ENCODE results near the gene BHLHE40. TPM values are rescaled to one million over a fixed set of nuclear protein-coding genes. Genes with fewer than 3 reads are reported as not detected.

Gene BHLHE40
- total and polyA plus RNA-seq, 2 of the 4 experiments (the other 2 are of a cell fraction): 22.8 to 31.8 TPM

DNA sequence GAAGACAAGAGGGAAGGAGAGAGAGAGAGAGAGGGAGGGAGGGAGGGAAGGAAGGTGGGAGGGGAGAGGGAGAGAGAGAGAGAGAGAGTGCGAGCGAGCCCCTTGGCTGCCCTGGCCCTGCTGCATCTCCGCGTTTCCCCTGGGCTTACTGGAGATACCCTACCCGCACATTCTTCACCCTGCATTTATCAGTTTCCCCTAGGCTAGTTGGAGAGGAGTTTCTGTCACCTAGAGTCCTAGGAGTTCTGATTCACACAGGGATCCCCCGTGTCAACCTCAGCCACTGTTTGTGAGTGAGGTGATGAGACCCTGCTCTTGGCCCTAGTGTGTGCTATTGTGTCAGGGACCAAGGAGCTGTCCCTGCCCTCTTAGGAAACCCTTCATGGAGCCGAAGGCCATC, 18.7 kb downstream of the BHLHE40 start:
- no peak for ATAC-seq (ENCODE audit: low read depth)
- DNase-seq: no peak
- Histone ChIP-seq H3K9me3 (ENCODE audit: control insufficient read depth, insufficient read depth, low read length) (no peaks in the 10 kb centered on the region), H4K5ac (ENCODE audit: low read depth, low read length) (no peak overlapping the region), H3K18ac (ENCODE audit: low read depth, low read length) (no peak overlapping the region), H3K36me3 (ENCODE audit: control insufficient read depth, insufficient read depth, low read length) (no peaks in the 10 kb centered on the region), H4K20me1 (ENCODE audit: insufficient read depth, low read length) (no peaks in the 10 kb centered on the region; the same call in 1 of the 2 replicates), H3K9me1 (ENCODE audit: insufficient read depth, low read length) (peaks cover 18% of the 10 kb centered on the region), H2BK20ac (ENCODE audit: low read depth, low read length) (no peak overlapping the region), H3K9ac (ENCODE audit: low read depth, low read length) (no peak overlapping the region), H3K14ac (replicated peaks; ENCODE audit: low read depth, low read length) (no peak overlapping the region), H2AFZ (replicated peaks; ENCODE audit: low read length, poor library complexity) (no peak overlapping the region), H2BK15ac (ENCODE audit: low read depth, low read length) (no peak overlapping the region), H2AK5ac (ENCODE audit: low read depth, low read length) (no peak overlapping the region), H4K91ac (ENCODE audit: insufficient read depth, low read depth, low read length) (no peak overlapping the region), H3K4ac (ENCODE audit: low read depth, low read length) (peak overlapping the region; percentile 27; the same call in 1 of the 2 replicates), H3K4me1 (ENCODE audit: control insufficient read depth, insufficient read depth, low read length) (peaks cover 9% of the 10 kb centered on the region), H3K27me3 (ENCODE audit: control insufficient read depth, insufficient read depth, low read length) (no peaks in the 10 kb centered on the region), H2AK9ac (replicated peaks; ENCODE audit: low read depth, low read length, poor library complexity) (no peak overlapping the region), H4K8ac (ENCODE audit: low read depth in 2 of 2, low read length in 2 of 2) (no peak overlapping the region), H2BK5ac (ENCODE audit: low read depth, low read length, poor library complexity, severe bottlenecking) (no peak overlapping the region), H3K23ac (ENCODE audit: low read depth, low read length) (no peak overlapping the region), H3K79me1 (ENCODE audit: low read depth in 1 of 2, low read length in 2 of 2) (no peaks in the 10 kb centered on the region), H3K56ac (ENCODE audit: extremely low read depth, insufficient read depth, low read length) (no peak overlapping the region), H3K4me3 (ENCODE audit: insufficient read depth, low read depth, low read length) (no peak overlapping the region), H3K4me2 (ENCODE audit: low read depth, low read length) (no peak overlapping the region), H2BK120ac (ENCODE audit: low read depth, low read length) (no peak overlapping the region), H3K27ac (ENCODE audit: insufficient read depth, low read length) (no peak overlapping the region)
- dilution Hi-C loops (cut with HindIII; ENCODE audit: low sequenced_read_pairs, unreplicated experiment) (no loop called here), intact Hi-C loops (cut with micrococcal nuclease) (no loop called here), in situ Hi-C loops (cut with MboI; ENCODE audit: low sequenced_read_pairs) (no loop called here)
- no CpG with 5 or more reads among the region's 7 CpGs for WGBS, 2 experiments (ENCODE audit: extremely low coverage in 2 of 2, insufficient read length in 1 of 2)
- TF ChIP-seq, protein P1, sequence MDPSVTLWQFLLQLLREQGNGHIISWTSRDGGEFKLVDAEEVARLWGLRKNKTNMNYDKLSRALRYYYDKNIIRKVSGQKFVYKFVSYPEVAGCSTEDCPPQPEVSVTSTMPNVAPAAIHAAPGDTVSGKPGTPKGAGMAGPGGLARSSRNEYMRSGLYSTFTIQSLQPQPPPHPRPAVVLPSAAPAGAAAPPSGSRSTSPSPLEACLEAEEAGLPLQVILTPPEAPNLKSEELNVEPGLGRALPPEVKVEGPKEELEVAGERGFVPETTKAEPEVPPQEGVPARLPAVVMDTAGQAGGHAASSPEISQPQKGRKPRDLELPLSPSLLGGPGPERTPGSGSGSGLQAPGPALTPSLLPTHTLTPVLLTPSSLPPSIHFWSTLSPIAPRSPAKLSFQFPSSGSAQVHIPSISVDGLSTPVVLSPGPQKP (IDR thresholded peaks at IDR 0.05; ENCODE audit: borderline replicate concordance, low read depth, low read length): no peak
- TF ChIP-seq MXI1 (IDR thresholded peaks at IDR 0.05; ENCODE audit: borderline replicate concordance, low read depth, low read length) (no peak), NFE2L2 (IDR thresholded peaks at IDR 0.05; ENCODE audit: low read depth, low read length) (no peak), SMC3 (IDR thresholded peaks at IDR 0.05; ENCODE audit: low read depth, low read length) (no peak), RFX5 (IDR thresholded peaks at IDR 0.05; ENCODE audit: low read depth, low read length) (no peak), POLR2A (IDR thresholded peaks at IDR 0.05; ENCODE audit: low read depth, low read length) (no peak), USF2 (IDR thresholded peaks at IDR 0.05; ENCODE audit: low read depth, low read length) (no peak)
- TF ChIP-seq, protein P2, sequence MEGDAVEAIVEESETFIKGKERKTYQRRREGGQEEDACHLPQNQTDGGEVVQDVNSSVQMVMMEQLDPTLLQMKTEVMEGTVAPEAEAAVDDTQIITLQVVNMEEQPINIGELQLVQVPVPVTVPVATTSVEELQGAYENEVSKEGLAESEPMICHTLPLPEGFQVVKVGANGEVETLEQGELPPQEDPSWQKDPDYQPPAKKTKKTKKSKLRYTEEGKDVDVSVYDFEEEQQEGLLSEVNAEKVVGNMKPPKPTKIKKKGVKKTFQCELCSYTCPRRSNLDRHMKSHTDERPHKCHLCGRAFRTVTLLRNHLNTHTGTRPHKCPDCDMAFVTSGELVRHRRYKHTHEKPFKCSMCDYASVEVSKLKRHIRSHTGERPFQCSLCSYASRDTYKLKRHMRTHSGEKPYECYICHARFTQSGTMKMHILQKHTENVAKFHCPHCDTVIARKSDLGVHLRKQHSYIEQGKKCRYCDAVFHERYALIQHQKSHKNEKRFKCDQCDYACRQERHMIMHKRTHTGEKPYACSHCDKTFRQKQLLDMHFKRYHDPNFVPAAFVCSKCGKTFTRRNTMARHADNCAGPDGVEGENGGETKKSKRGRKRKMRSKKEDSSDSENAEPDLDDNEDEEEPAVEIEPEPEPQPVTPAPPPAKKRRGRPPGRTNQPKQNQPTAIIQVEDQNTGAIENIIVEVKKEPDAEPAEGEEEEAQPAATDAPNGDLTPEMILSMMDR (conservative IDR thresholded peaks at IDR 0.05; ENCODE audit: low read depth, low read length): no peak
- no TSS peak for BruUV-seq (replicated peaks)
- ChIA-PET POLR2A (ENCODE audit: unreplicated experiment) (no interaction called here), CTCF (no interaction called here)

Measured in IMR-90 (cell line).